Neural progenitor cell (in vitro differentiated cells): ENCODE data around the gene CAMSAP1. TPM values are rescaled to one million over a fixed set of nuclear protein-coding genes. Genes with fewer than 3 reads are reported as not detected.

ENCODE experiments used
- DNase-seq: peaks from one replicate; pipeline ENCODE4 v3.0.0-alpha.2; 2016; ENCODE audit warnings: low spot score
- H2AFZ ChIP-seq: fragments of 200-600 bp; sonication (generic); replicated peaks from 2 replicates; pipeline ENCODE4 v1.6.1; 2016; ENCODE audit warnings: antibody characterized with exemption
- H3F3A ChIP-seq: fragments of 200-600 bp; sonication (generic); 2 replicates; pipeline ENCODE4 v1.6.1; 2016; ENCODE audit warnings: antibody characterized with exemption, low read depth
- H3K27ac ChIP-seq: fragments of 200-600 bp; sonication (generic); 2 replicates; pipeline ENCODE4 v1.5.1; 2016; ENCODE audit warnings: mild to moderate bottlenecking
- H3K27me3 ChIP-seq: fragments of 200-600 bp; sonication (generic); 2 replicates; pipeline ENCODE4 v1.6.1; 2016; ENCODE audit warnings: mild to moderate bottlenecking, moderate library complexity
- H3K36me3 ChIP-seq: fragments of 200-600 bp; sonication (generic); 2 replicates; pipeline ENCODE4 v1.5.1; 2016
- H3K4me1 ChIP-seq: fragments of 200-600 bp; sonication (generic); 2 replicates; pipeline ENCODE4 v1.6.1; 2016; ENCODE audit warnings: mixed run types
- H3K4me2 ChIP-seq: fragments of 200-600 bp; sonication (generic); 2 replicates; pipeline ENCODE4 v1.6.1; 2016
- H3K4me3 ChIP-seq: fragments of 200-600 bp; sonication (generic); 2 replicates; pipeline ENCODE4 v1.5.1; 2016
- H3K79me2 ChIP-seq: fragments of 200-600 bp; sonication (generic); 2 replicates; pipeline ENCODE4 v1.6.1; 2016; ENCODE audit warnings: low read depth
- H3K9ac ChIP-seq: fragments of 200-600 bp; sonication (generic); 2 replicates; pipeline ENCODE4 v1.6.1; 2016
- H3K9me3 ChIP-seq: fragments of 200-600 bp; sonication (generic); 2 replicates; pipeline ENCODE4 v1.5.1; 2016; ENCODE audit warnings: low read depth
- H4K20me1 ChIP-seq: fragments of 200-600 bp; sonication (generic); 2 replicates; pipeline ENCODE4 v1.6.1; 2016; ENCODE audit warnings: low read depth
- H3K27ac Mint-ChIP-seq: 3 replicates; pipeline ENCODE4 v1.8.0; 2021; ENCODE audit warnings: mixed read lengths
- H3K27me3 Mint-ChIP-seq: 2 replicates; pipeline ENCODE4 v1.8.0; 2022; ENCODE audit warnings: low read depth, mild to moderate bottlenecking, inconsistent platforms, moderate library complexity, mixed read lengths; ENCODE audit not compliant: insufficient read depth
- H3K36me3 Mint-ChIP-seq: 3 replicates; pipeline ENCODE4 v1.8.0; 2021; ENCODE audit warnings: mixed read lengths
- H3K4me1 Mint-ChIP-seq: 3 replicates; pipeline ENCODE4 v1.8.0; 2021; ENCODE audit warnings: mixed read lengths
- H3K4me3 Mint-ChIP-seq: 3 replicates; pipeline ENCODE4 v1.8.0; 2021; ENCODE audit warnings: mild to moderate bottlenecking, moderate library complexity, mixed read lengths
- H3K9me3 Mint-ChIP-seq: 3 replicates; pipeline ENCODE4 v1.8.0; 2020; ENCODE audit warnings: mixed read lengths
- CTCF ChIP-seq: fragments of 200-600 bp; sonication (generic); IDR thresholded peaks from 2 replicates; pipeline ENCODE4 v1.5.1; 2017; ENCODE audit warnings: antibody characterized with exemption, mild to moderate bottlenecking
- EZH2 ChIP-seq: fragments of 200-600 bp; sonication (generic); IDR thresholded peaks from 2 replicates; pipeline ENCODE4 v1.6.1; 2017; ENCODE audit warnings: antibody characterized with exemption, mild to moderate bottlenecking, moderate library complexity
- EZH2phosphoT487 ChIP-seq: fragments of 200-600 bp; sonication (generic); IDR thresholded peaks from 2 replicates; pipeline ENCODE4 v1.6.1; 2017; ENCODE audit warnings: antibody characterized with exemption
- total RNA-seq: library from RNA; depleted of rRNA; stranded (reverse); fragments of >200 nt; gene quantifications from 2 replicates; pipeline ENCODE4 v1.2.3, GENCODE V29; 2015; ENCODE audit warnings: low replicate concordance

CAMSAP1 gene
- total RNA-seq, 1 donor from 2014 or later = 39.3 TPM

GRCh38 chr9:135774794-135775525 lies 132.4 kb downstream of the CAMSAP1 start:
- Mint-ChIP-seq H3K9me3 (no peaks in the 10 kb centered on the region), H3K4me3 (no peak overlapping the region)
- TF ChIP-seq CTCF = no peak
- TF ChIP-seq EZH2 = no peak
- no peak for TF ChIP-seq EZH2phosphoT487

DNA sequence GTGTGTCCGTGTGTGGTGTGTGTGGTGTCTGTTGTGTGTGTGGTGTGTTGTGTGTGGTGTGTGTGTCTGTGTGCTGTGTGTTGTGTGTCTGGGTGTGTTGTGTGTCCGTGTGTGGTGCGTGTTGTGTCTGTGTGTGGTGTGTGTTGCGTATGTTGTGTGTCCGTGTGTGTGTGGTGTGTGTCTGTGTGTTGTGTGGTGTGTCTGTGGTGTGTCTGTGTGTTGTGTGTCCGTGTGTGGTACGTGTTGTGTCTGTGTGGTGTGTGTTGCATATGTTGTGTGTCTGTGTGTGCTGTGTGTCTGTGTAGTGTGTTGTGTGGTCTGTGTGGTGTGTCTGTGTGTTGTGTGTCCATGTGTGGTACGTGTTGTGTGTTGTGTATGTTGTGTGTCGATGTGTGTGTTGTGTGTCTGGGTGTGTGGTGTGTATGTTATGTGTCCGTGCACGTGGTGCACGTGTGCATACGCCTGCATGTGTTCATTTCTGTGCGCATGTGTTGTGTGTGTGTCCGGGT lies 133.1 kb downstream of the CAMSAP1 start:
- Histone ChIP-seq H4K20me1 (no peaks in the 10 kb centered on the region), H3K9me3 (no peaks in the 10 kb centered on the region), H3K4me3 (no peak overlapping the region), H3K36me3 (no peaks in the 10 kb centered on the region), H3F3A (no peaks in the 10 kb centered on the region), H3K27ac (no peak overlapping the region), H3K9ac (no peak overlapping the region), H2AFZ (no peak overlapping the region), H3K27me3 (no peaks in the 10 kb centered on the region), H3K4me1 (peaks cover 3% of the 10 kb centered on the region), H3K79me2 (no peaks in the 10 kb centered on the region), H3K4me2 (no peak overlapping the region)
- Mint-ChIP-seq H3K36me3 (no peaks in the 10 kb centered on the region), H3K4me3 (no peak overlapping the region), H3K27ac (no peak overlapping the region), H3K27me3 (peaks cover 8% of the 10 kb centered on the region), H3K9me3 (no peaks in the 10 kb centered on the region), H3K4me1 (peaks cover 3% of the 10 kb centered on the region)
- TF ChIP-seq EZH2 (no peak), EZH2phosphoT487 (no peak), CTCF (no peak)
- no peak for DNase-seq

More at GRCh38 chr9:135774794-135775525, 132.4 kb downstream of the CAMSAP1 start:
- H3K27ac ChIP-seq = no peak overlapping the region
- H3K9me3 ChIP-seq = no peaks in the 10 kb centered on the region
- peaks cover 3% of the 10 kb centered on the region for H3K4me1 Mint-ChIP-seq
- no peaks in the 10 kb centered on the region for H3K36me3 Mint-ChIP-seq
- no peak overlapping the region for H3K4me2 ChIP-seq
- no peak overlapping the region for H2AFZ ChIP-seq
- H3K36me3 ChIP-seq = no peaks in the 10 kb centered on the region
- peaks cover 9% of the 10 kb centered on the region for H3K27me3 Mint-ChIP-seq
- H4K20me1 ChIP-seq = no peaks in the 10 kb centered on the region
- no peak overlapping the region for H3K27ac Mint-ChIP-seq
- H3K27me3 ChIP-seq = no peaks in the 10 kb centered on the region
- no peak overlapping the region for H3K9ac ChIP-seq
- H3K4me3 ChIP-seq = no peak overlapping the region
- DNase-seq = no peak
- H3K4me1 ChIP-seq = peaks cover 3% of the 10 kb centered on the region
- no peaks in the 10 kb centered on the region for H3F3A ChIP-seq
- no peaks in the 10 kb centered on the region for H3K79me2 ChIP-seq

GRCh38 chr9:135773530-135774238 lies 133.7 kb downstream of the CAMSAP1 start:
- DNase-seq = no peak
- no peaks in the 10 kb centered on the region for H3K36me3 Mint-ChIP-seq
- H4K20me1 ChIP-seq = no peaks in the 10 kb centered on the region
- no peaks in the 10 kb centered on the region for H3K27me3 ChIP-seq
- peaks cover 3% of the 10 kb centered on the region for H3K4me1 ChIP-seq
- TF ChIP-seq CTCF (no peak), EZH2phosphoT487 (no peak), EZH2 (no peak)
- H3K27me3 Mint-ChIP-seq = peaks cover 9% of the 10 kb centered on the region
- H3K4me3 ChIP-seq = no peak overlapping the region
- no peak overlapping the region for H2AFZ ChIP-seq
- H3K4me2 ChIP-seq = no peak overlapping the region
- H3K36me3 ChIP-seq = no peaks in the 10 kb centered on the region
- peaks cover 6% of the 10 kb centered on the region for H3K4me1 Mint-ChIP-seq
- no peaks in the 10 kb centered on the region for H3K79me2 ChIP-seq
- H3K9ac ChIP-seq = no peak overlapping the region
- no peak overlapping the region for H3K27ac Mint-ChIP-seq
- H3K27ac ChIP-seq = no peak overlapping the region
- no peaks in the 10 kb centered on the region for H3K9me3 Mint-ChIP-seq
- no peak overlapping the region for H3K4me3 Mint-ChIP-seq
- H3K9me3 ChIP-seq = no peaks in the 10 kb centered on the region
- no peaks in the 10 kb centered on the region for H3F3A ChIP-seq
